Measurements from ENCODE around the gene NFIX. TPM values are rescaled to one million over a fixed set of nuclear protein-coding genes. Genes with fewer than 3 reads are reported as not detected.
A peak's percentile ranks its signal among the peaks of the same experiment; 100 is the strongest.

NFIX gene
- total and polyA plus RNA-seq, 2 donors, result 83.5 to 88.6 TPM

- WGBS, result 17% methylated on average over 22 of the region's 22 CpGs
- DNase-seq (ENCODE audit: extremely low spot score), result no peak
- Histone ChIP-seq H3K4me3 (ENCODE audit: low read depth, low read length) (no peak overlapping the region), H3K4me1 (ENCODE audit: insufficient read depth) (no peaks in the 10 kb centered on the region), H3K27ac (ENCODE audit: low read depth) (peak overlapping the region; percentile 96), H3K36me3 (ENCODE audit: insufficient read depth) (no peaks in the 10 kb centered on the region)
Measured at GRCh38 chr19:13022111-13022858, 27.0 kb downstream of the NFIX start.

DNA sequence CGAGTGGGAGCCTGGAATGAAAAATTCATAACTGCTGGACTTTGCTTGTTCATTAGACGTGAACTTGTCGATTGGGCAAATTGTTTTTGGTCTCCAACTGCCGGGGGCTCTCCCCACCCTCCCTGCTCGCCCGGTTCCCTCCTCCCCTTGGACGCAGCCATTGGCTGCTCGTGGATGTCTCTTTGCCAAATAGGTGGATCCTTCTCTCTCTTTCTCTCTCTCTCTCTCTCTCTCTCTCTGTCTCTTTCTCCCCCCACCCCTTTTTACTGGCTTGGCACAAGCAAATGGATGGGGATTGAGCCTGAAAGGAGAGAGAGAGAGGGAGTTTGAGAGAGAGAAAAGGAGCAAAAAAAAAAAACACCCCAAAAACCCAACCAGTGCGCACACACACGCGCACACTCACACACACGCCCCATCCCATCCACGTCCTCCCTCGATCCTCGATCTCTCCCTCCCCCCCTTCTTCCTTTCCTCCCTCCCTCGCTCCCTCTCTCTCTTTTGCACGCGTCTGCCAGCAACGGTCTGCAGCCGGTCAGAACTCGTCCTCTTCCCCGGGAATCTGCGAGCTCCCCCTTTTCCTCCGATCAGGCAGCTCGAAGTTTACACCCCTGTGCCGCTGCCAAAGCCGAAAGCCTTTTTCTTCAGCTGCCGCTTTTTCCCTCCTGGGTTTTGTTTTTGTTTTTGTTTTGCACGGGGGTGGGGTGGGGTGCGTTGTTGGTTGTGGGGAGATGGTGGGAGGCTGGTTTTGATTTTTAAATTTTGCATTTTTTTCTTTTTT lies 27.8 kb downstream of the NFIX start:
- H3K4me1 ChIP-seq (ENCODE audit: insufficient read depth), result no peaks in the 10 kb centered on the region
- DNase-seq (ENCODE audit: extremely low spot score), result peak; percentile 89
- WGBS, result 3% methylated on average over 30 of the region's 30 CpGs

GRCh38 chr19:13023656-13024055 lies 28.4 kb downstream of the NFIX start:
- no peak for DNase-seq (ENCODE audit: extremely low spot score)
- H3K36me3 ChIP-seq (ENCODE audit: insufficient read depth), result no peaks in the 10 kb centered on the region
- H3K4me1 ChIP-seq (ENCODE audit: insufficient read depth), result no peaks in the 10 kb centered on the region

More for the DNA sequence above, 27.8 kb downstream of the NFIX start:
- Histone ChIP-seq H3K4me3 (ENCODE audit: low read depth, low read length) (peak overlapping the region; percentile 30), H3K27ac (ENCODE audit: low read depth) (no peak overlapping the region), H3K36me3 (ENCODE audit: insufficient read depth) (no peaks in the 10 kb centered on the region)

GRCh38 chr19:13024126-13024950 lies 29.1 kb downstream of the NFIX start:
- peak overlapping the region; percentile 81 for H3K27ac ChIP-seq (ENCODE audit: low read depth)
- DNase-seq (ENCODE audit: extremely low spot score), result no peak
- peak overlapping the region; percentile 42 for H3K4me3 ChIP-seq (ENCODE audit: low read depth, low read length)
- H3K4me1 ChIP-seq (ENCODE audit: insufficient read depth), result no peaks in the 10 kb centered on the region
- no peaks in the 10 kb centered on the region for H3K36me3 ChIP-seq (ENCODE audit: insufficient read depth)
- WGBS, result 8% methylated on average over 37 of the region's 37 CpGs

More at GRCh38 chr19:13023656-13024055, 28.4 kb downstream of the NFIX start:
- H3K4me3 ChIP-seq (ENCODE audit: low read depth, low read length), result peak overlapping the region; percentile 30
- H3K27ac ChIP-seq (ENCODE audit: low read depth), result no peak overlapping the region
- WGBS, result 5% methylated on average over 8 of the region's 8 CpGs

- Histone ChIP-seq H3K4me1 (ENCODE audit: insufficient read depth) (no peaks in the 10 kb centered on the region), H3K27ac (ENCODE audit: low read depth) (no peak overlapping the region), H3K36me3 (ENCODE audit: insufficient read depth) (no peaks in the 10 kb centered on the region), H3K4me3 (ENCODE audit: low read depth, low read length) (peak overlapping the region; percentile 42)
- DNase-seq (ENCODE audit: extremely low spot score), result no peak
- WGBS, result 30% methylated on average over 48 of the region's 48 CpGs
Measured at GRCh38 chr19:13024951-13025697, 29.8 kb downstream of the NFIX start.

GRCh38 chr19:13025819-13026456 lies 30.7 kb downstream of the NFIX start:
- WGBS, result 41% methylated on average over 7 of the region's 7 CpGs
- Histone ChIP-seq H3K36me3 (ENCODE audit: insufficient read depth) (no peaks in the 10 kb centered on the region), H3K4me3 (ENCODE audit: low read depth, low read length) (peak overlapping the region; percentile 10), H3K27ac (ENCODE audit: low read depth) (no peak overlapping the region), H3K4me1 (ENCODE audit: insufficient read depth) (no peaks in the 10 kb centered on the region)
- no peak for DNase-seq (ENCODE audit: extremely low spot score)

GRCh38 chr19:13026462-13027370 lies 31.4 kb downstream of the NFIX start:
- 39% methylated on average over 14 of the region's 14 CpGs for WGBS
- Histone ChIP-seq H3K36me3 (ENCODE audit: insufficient read depth) (no peaks in the 10 kb centered on the region), H3K27ac (ENCODE audit: low read depth) (no peak overlapping the region), H3K4me3 (ENCODE audit: low read depth, low read length) (peak overlapping the region; percentile 10), H3K4me1 (ENCODE audit: insufficient read depth) (no peaks in the 10 kb centered on the region)
- DNase-seq (ENCODE audit: extremely low spot score), result no peak

DNA sequence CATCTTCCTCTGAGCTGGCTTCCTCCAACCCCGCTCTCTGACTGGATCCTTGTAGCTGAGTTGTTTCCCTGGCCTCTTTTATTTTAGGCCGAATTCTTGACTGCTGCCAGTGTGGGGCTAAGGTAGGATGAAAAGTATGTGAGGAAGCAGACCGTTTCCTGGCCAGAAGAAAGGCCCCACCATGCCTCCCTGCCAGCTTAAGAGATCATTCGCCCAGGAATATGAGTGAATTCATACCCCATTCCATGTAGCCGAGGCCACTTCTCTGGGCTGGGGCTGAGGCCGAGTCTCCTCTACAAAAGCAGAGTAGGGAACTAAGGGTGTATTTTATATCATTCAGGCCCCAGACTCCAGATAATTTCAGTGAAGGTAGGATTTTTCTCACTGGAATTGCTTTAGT lies 32.3 kb downstream of the NFIX start:
- 72% methylated on average over 6 of the region's 6 CpGs for WGBS
- DNase-seq (ENCODE audit: extremely low spot score), result no peak
- Histone ChIP-seq H3K27ac (ENCODE audit: low read depth) (no peak overlapping the region), H3K4me3 (ENCODE audit: low read depth, low read length) (no peak overlapping the region), H3K4me1 (ENCODE audit: insufficient read depth) (no peaks in the 10 kb centered on the region), H3K36me3 (ENCODE audit: insufficient read depth) (no peaks in the 10 kb centered on the region)

GRCh38 chr19:13028027-13028426 lies 32.8 kb downstream of the NFIX start:
- no peaks in the 10 kb centered on the region for H3K36me3 ChIP-seq (ENCODE audit: insufficient read depth)
- H3K4me1 ChIP-seq (ENCODE audit: insufficient read depth), result no peaks in the 10 kb centered on the region
- H3K4me3 ChIP-seq (ENCODE audit: low read depth, low read length), result no peak overlapping the region
- DNase-seq (ENCODE audit: extremely low spot score), result no peak
- no peak overlapping the region for H3K27ac ChIP-seq (ENCODE audit: low read depth)
- 82% methylated on average over 3 of the region's 3 CpGs for WGBS

DNA sequence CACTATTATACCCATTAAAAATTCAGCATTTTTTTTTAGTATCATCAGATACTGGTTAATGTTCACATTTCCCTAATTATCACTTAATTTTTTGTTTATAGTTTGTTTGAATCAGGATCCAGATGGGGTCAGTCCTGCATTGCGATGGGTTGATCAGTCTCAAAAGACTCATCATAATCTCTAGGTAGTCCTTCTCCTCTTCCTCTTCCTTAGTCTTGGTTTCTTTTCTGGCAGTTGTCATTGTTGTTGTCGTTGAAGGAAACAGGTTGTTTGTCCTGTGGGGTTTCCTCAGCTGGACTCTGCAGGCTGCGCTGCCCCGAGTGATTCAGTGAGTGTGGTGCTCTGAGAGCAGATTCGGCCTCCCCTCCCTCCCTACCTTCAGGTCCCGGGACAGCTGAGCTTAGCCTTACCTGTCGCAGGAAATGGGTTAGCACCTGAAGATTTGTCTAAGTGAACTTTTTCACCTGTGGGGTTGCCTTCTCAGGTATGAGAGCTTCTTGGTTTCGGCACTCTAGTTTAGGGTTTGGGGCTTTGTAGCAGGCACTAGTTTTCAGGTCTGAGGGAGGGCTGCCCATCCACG lies 34.1 kb downstream of the NFIX start:
- Histone ChIP-seq H3K27ac (ENCODE audit: low read depth) (no peak overlapping the region), H3K4me3 (ENCODE audit: low read depth, low read length) (no peak overlapping the region), H3K4me1 (ENCODE audit: insufficient read depth) (no peaks in the 10 kb centered on the region), H3K36me3 (ENCODE audit: insufficient read depth) (no peaks in the 10 kb centered on the region)
- WGBS, result 64% methylated on average over 9 of the region's 9 CpGs
- no peak for DNase-seq (ENCODE audit: extremely low spot score)

GRCh38 chr19:13029893-13030292 lies 34.6 kb downstream of the NFIX start:
- Histone ChIP-seq H3K36me3 (ENCODE audit: insufficient read depth) (no peaks in the 10 kb centered on the region), H3K4me3 (ENCODE audit: low read depth, low read length) (no peak overlapping the region), H3K4me1 (ENCODE audit: insufficient read depth) (no peaks in the 10 kb centered on the region), H3K27ac (ENCODE audit: low read depth) (no peak overlapping the region)
- WGBS, result 62% methylated on average over 10 of the region's 10 CpGs
- no peak for DNase-seq (ENCODE audit: extremely low spot score)
